ENCODE results near the gene LSM14B.

GRCh38 chr20:62132421-62132820 lies 10.1 kb downstream of the LSM14B start:
- no peak for TF ChIP-seq CTCF (IDR thresholded peaks at IDR 0.05; ENCODE audit: low read length)
- no peak for TF ChIP-seq EZH2 (IDR thresholded peaks at IDR 0.05; ENCODE audit: borderline replicate concordance, low read length)

Measured in OCI-LY1 (cell line).